C1 segment of cervical spinal cord (tissue), 14 donors: Measurements from ENCODE around the gene WRNIP1.

Source experiments
- DNase-seq, 14 donors: peaks; one replicate each; lab custom pipeline; 2025; lab: John Stamatoyannopoulos, UW

The WRNIP1 gene

DNA sequence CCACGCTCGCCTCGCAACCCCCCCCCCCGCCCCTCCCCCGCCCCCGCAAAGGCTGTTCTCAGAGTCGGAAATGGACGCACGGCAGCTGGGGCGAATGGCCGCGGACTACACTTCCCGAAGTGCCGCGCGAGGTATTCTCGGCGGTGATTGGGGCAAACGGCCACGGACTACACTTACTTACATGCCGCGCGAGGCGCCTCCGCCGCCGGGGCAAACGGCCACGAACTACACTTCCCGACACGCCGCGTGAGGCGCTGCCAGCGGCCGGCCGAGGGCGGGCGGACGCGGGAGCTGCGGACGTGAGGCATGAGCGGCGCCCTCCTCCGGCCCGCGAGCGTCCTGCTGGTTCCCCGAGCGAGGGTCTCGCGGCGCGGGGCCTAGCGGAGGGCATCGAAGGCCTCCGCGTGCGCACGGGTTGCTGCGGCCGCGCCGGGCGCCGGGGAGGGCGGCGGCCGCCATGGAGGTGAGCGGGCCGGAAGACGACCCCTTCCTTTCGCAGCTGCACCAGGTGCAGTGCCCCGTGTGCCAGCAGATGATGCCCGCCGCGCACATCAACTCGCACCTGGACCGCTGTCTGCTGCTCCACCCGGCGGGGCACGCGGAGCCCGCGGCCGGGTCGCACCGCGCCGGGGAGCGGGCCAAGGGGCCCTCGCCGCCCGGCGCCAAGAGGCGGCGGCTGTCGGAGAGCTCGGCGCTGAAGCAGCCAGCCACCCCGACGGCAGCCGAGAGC is at the start of gene WRNIP1:
WRNIP1 (plus strand) TSS at position 228 of the 730 bp plus-strand sequence; CDS start at position 458, 230 bp downstream.
- DNase-seq = peak; percentile 91 to 100 (median 98)

DNA sequence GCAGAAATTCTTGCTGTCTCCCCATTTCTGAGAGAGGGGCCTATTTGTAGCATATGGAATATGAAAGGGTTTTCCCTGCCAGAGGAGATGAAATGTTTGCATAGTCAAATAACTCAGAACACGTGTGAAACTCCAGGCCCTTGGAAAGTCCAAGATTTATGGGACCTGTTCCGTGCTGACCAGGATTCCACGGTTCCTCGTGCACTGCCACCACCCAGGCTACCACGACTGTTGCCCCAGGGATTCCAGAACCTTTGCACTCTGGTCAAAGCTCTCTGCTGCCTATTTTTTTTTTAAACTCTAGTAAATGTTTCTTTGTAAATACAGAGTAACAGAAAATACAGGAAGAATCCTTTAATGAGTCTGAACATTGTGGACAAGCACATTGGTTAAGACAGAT is 49.5 kb upstream of the WRNIP1 start:
- no peak for DNase-seq

DNA sequence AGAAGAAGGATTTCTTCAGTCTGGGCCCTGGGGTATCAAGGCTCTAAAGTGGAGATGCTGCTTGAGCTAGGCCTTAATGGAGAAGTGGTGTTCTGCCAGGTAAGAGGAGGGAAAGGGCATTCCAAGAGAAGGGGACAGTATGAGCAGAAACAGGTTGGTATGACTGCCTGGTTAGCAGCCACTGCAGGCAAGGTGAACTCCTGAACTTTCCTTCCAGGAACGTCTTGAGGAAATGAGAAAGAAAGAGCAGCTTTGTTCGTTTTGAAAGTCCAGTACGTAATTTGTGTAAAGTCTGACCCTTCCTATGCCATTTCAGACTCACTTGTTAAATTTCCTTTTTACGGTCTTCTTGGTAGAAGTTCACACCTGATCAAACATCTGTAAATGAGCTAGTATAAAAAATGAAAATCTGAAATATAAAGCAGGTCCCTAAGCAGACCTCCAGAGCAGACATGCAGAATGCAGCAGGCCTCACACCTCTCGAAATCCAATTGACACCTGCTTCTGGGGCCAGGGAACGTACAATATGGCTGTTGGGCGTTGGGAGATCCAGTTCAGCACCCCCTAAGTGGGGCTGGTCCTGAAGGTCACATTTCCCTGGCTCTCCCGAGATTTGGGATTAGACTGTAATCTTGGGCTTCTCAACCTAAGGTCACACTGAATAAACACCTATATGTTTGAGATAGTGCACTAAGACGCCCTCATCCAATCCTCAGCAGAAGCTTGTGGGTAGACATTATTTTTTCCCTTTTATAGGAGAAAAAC is 48.1 kb upstream of the WRNIP1 start:
- no peak for DNase-seq

DNA sequence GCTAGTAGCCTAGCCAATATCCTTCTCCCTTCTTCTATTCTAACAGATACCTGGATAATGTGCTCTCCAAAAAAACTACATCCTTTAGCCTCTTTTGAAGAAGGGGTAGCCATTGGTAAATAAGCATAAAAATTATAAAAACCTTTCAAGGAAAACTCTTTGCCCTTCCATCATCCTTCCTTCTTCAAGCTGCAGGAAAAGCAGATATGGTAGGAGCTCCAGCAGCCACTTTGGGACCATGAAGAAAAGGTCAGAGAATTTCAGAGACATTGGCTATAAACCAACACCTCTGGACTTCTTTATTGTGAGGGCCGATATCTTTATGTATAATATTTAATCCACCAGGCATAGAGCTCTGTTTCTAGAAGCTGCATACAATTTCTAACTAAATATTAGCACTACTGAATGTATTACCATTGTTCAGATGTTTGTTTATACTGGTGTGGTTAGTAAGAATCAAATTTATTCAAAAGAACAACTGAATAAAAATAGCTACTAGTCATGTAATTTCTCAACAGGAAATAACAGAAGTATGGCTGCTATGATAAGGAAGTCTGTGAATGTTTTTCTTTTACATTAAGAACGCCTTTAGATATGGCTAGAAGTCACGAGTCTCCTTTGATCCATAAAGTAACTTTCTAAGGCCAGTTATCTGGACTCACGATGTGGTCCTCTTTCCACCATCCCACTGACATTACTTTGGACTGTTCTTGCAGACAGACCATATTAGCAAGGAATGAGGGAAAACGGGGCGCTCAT is 46.7 kb upstream of the WRNIP1 start:
- no peak for DNase-seq

DNA sequence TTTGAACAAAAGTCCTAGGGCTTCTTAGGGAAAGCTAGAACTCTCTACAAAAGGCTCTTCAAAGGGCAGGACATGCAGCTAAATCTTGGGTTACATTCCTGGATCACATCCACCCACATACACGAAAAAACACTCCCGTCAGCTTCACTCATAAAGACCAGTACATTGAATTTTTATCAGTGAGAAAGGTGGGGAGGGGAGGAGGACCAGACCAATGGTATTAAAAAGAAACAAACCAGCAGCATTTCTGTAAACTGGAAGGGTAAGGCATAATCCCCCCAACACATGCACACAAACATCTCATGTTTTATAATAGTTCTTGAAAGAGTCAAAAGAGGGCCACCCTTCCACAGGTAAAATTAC is 46.1 kb upstream of the WRNIP1 start:
- no peak for DNase-seq

DNA sequence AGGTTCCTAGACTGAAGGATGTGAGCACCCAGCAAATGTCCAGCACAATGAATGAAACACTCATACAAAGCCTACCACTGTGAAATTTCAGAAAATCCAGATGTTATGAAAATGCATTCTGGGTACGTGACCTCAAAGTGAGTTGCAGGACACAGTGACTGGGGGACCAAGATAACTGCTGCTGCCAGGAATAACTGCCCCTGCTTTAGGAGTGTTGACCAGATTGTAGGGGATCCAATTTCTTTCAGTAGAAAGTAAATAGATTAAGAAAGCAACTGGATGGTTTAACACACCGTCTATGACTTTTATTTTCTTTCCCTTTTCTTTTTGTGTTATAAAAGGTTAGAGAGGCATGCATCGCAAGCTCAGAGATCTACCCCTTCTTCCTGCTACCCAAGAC is 44.0 kb upstream of the WRNIP1 start:
- DNase-seq = no peak

DNA sequence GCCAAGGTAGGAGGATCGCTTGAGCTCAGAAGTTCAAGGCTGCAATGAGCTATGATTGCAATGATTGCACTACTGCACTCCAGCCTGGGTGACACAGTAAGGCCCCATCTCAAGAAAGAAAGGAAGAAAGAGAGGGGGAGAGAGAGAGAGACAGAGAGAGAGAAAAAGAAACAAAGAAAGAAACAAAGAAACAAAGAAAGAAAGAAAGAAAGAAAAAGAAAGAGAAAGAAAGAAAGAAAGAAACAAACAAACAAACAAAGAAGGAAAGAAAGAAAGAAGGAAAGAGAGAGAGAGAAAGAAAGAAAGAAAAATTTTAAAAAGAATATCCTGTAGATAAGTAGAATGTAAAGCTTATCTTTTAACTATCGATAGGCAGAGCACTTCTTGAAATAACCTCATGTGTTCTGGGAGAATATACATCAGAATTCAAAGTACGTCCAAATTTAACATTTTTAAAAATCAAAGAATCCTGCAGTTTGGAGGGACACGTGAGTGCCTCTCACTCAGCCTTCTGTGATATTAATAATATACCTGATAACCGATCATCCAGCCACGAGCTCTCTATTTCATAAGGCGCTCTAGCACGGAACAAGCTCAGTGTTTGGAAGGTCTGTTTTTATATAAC is 39.7 kb upstream of the WRNIP1 start:
- no peak for DNase-seq

DNA sequence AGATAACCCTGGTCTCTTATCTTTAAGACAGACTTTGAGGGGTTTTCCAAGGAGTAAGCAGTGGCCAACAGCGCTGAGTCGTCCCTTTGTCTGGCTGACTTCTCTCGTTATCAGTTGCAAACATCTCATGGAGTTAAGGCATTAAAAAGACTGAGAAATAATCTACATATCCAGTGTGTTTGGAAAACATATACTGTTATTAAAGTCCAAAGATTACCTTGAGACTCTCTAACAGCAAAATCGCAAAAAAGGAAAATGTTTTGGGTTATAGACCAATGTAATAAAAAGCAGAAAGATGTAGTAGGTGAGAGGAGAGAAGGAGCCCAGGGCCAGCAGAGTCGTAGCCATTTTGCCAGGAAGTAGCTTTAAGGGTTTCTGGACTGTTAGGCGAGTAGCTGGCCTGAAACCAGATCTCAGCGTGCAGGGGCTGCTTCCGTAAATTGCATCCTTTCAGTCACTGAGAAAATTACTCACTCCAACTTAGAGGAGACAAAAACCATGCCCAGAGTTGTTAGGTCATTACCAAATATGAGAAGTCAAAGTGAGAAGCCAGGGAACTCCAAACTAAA is 39.1 kb upstream of the WRNIP1 start:
- no peak for DNase-seq

DNA sequence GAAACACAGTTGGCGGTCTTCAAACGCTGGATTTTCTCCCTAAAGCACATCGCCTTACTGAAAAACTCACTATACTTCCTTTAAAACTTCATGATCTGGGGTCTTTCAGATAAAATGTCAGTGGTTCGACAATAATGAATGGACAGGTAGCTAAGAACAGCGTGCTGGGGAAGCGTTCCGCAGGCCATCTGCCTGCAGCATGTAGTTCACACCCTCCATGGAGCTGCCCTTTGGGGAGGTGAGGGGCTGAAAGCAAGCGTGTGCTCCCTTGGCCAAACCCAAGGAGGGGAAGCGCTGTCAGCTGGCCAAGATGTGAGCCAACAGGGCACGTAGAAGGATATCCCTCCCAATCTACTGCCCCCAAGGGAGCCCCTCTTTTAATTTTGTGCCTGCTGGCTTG is 35.3 kb upstream of the WRNIP1 start:
- DNase-seq = no peak

DNA sequence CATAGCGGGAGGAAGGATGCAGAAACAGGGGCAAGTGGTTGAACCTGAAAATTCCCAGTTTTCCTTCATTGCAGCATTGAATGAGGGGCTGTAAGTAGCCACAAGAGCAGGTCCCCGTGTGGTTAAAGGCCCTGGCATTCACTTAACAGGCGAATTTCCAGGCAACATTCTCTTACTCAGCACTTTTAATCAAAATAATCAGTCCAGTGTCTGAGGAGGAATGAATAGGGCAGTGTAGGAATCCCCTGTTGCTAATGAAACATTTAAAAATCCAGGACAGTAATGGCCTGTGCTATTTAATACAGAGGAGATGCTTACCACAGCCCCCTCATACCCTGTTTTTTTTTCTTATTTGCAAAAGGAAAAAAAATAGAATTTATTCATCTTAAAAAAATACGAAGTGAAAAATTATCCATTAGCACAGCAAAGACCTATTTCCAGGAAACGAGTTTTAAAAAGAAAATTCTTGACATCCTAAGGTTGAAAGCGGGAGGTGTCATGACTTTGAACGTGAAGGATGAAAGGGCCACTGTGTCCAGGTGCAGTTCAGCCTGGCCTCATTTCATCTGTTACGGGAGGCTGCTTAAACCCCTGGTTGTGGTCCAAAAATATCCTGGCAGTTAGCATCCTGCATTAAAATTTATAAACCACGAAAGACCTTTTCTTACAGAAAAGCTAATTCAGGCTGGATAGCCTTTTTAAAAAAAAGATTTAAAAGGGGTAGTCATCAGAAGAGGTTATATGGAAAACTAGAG is 34.7 kb upstream of the WRNIP1 start:
- DNase-seq = peak in 1 of 14 donors; percentile 21

DNA sequence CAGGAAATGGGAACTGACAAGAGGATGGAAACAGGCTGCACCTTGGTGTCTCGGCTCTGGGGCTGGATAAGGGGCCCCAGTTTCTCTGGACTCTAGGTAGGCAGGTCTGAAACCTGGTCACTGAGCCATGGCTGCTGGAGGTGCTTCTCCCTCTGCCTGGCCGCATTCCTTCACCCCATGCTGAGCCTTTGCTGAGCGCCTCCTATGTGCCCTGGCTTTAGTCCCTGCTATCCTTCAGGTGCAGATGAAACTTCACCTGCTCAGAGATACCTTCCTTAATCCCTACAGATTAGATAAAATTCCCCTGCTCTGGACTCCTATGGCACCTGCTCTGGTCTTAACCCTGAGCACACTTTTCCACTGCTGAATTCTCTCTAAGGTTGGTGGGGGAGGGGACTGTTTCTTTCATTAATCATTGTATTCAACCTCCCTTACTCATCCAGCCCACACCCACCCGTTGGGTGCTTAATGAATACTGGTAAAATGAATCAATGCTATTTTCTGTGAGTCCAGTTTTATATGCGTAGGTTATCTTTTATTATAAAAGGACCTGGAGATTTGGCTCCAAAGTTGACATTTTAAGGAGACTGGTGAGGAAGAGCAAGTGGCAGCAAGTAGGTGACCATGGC is 33.8 kb upstream of the WRNIP1 start:
- DNase-seq = peak in 1 of 14 donors; percentile 6

DNA sequence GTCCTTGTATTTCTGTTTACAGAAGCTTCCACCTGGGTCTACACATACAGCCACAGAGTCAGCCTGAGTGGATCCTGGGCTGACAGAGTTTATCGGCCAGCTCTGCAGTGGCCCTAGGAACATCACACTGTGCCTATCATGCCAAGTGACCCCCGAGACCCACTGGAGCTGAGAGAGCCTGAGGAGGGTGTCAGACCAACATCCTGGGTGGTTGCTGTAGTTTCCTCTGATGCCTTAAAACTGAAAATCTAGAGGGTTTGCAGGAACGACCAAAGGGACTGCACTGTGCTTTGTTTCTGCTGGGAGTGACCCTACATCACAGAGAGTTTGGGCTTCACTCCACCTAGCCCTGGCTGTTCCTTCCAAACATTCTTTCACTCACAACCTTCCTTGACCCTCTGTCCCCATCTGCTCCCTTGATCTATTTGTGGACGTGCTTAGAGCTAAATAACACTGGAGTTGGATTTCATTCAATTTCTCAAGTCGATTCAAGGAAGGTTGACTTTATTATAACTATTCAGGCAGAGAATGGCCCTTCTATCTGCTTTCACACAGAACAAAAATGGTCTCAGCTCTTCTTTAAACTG is 32.6 kb upstream of the WRNIP1 start:
- DNase-seq = no peak

DNA sequence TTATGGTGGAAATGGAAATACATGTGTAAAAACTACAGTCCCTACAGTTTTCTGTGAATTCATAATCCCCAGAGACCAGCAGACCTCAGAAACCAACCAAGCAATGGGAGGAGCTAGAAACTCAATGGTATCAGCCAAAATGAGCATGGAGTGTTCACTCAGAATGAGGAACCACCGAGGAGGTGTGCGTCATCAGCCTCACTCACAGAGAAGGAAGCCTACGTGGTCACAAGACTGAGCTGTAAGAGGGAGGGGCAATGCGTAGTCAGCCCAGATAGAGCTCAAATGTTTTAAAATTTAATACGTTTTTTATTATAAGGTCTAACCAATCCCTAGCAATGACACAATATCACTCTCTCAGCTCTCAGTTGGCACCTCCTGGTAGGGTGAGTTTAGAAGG is 31.9 kb upstream of the WRNIP1 start:
- DNase-seq = peak in 6 of 14 donors; percentile 20 to 40 (median 25)

DNA sequence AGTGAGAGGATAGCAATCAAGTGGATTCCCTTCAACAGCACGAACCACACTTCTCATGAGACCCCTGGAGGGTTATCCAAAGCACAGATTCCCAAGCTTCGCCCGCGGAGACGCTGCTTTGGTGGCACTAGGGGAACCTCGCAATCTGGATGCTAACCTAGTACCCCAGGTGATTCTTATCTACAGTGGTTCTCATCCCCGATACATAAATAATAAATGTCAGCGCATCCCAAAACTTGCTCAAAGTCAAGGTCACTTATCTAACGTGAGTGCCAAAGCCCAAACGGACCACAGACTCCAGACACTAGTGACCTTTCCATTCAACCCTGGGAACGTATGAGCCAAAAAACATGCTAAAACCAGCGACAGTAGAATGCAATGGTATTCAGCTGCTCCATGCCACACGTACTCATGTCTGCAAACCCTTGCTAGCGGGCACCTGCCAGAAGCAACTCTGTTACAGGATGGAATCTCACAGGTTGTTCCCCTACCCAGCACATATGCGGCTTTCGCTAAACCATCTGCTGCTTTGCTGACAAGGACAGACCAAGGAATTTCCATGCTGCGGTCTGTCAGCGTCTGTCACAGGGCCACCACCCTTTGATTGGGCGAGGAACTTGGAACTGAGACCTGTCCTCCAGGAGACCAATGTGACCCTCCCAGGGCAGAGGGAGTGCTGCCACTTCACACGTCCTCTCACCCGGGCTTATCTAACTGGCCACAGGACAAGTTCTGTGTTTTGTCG is 31.3 kb upstream of the WRNIP1 start:
- DNase-seq = peak in 1 of 14 donors; percentile 61

DNA sequence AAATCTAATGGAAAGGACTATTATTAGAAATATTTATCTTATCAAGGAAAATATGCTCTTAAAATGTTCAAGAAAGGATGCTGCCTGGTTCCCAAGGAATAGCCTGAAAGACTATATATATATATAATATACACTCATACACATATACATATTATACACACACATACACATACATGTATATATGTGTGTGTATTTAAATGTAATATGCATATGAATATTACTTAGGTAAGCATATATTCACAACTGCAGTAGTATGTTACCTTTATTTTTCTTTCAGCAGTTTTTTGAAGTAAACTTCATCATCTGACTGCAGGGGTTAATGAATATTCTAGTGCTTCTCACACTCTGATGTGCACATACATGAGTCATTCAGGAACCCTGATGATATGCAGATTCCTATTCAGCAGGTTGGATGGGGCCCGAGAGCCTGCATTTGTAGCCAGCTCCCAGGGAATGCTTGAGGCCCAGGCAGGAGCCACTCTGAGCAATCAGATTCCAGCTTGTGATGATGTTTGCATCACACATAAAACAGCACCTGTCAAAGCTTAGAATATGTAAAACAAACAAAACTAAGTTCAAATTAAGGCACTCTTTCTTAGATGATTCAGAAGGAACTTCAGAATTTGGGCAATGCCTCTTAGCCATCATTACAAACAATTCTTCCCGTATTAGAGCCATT is 30.6 kb upstream of the WRNIP1 start:
- no peak for DNase-seq

DNA sequence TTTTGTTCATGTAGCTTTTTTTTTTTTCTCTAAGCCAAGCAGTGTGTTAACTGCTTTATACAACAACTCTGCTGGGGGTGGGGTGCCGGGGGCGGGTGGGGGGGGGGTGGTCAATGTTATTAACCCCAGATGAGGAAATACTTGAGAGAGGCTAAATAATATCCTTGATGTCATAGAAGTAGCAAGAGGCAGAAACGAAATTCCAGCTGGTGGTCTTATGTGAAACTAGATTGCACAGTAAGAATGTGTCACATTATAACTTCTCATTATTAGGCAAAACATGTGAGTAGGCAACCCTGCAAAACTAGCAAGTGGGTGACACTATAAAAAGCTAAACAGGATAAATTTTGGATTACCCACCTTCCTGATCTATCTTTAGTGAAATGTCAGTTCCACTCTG is 27.3 kb upstream of the WRNIP1 start:
- no peak for DNase-seq

DNA sequence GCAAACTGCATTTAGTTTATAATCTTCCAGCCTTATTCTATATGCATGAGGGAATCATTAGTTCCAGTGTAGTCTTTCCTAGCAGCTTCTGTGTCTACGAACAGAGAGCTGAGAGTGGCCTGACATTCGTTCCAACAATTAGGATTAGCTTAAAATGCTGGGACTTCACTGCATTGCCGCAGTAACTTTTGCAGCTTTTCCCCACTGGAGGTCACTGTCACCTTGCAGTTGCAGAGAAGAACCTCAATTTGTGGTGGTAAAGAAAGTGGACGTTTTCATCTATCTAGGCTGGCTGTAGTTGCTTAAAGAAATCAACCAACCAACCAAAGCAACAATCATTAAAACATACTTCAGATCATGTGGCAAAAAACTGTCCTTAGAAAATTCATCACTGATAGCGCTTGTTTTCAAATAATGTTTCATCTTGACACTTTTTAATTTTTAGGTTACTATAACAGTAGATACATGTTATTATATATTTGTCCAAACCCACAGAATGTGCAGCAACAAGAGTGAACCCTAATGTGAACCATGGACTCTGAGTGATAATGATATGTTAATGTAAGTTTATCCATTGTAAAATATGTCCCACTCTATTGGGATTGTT is 26.7 kb upstream of the WRNIP1 start:
- peak in 8 of 14 donors; percentile 14 to 75 (median 33) for DNase-seq

DNA sequence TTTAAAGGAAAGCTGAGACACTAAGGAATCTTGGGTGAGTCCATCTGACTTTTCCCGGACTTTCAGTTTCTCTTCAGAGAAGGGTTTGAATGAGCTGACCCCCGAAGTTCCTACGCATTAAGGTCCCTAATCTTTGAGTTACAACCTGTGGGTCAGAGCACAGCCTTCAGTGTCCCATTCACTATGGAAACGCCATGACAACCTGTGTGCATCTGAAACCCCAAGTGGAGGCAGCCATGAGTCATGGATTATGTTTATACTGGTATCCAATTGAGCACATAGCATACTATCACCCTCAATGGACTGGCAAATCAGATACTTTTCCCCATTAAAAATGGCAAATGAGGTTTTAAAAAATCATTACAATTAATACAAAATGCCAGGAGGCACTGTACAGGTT is 25.9 kb upstream of the WRNIP1 start:
- no peak for DNase-seq
